NCI-H345 (cell line): ENCODE data around the gene ZNF518B.
"Not testable (repeated sequence)": the region's sequence is repeated elsewhere in the genome, so short reads cannot be mapped to it uniquely, and the experiment has no call there.

Source experiments
- DNase-seq: peaks from one replicate; lab custom pipeline; 2025; lab: John Stamatoyannopoulos, UW

The ZNF518B gene

DNA sequence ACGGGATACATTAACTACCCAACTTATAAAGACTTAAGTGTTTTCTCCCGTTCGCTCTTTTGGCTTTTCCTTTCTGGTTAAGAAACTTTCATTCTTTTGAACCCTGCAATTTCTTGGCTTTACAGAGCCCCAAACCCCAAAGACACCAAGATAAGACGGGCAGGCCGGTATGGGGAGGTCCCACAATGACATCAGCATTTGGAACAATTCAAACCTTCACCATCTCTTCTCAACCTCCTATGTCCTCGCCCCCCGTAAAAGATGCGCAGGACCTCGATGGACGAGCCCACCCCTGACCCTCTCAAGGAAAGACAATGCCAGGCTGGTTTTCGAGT is 999 bp downstream of the ZNF518B start:
- no peak for DNase-seq

- DNase-seq = no peak
Observed at GRCh38 chr4:10455133-10455532, 2.1 kb downstream of the ZNF518B start.

DNA sequence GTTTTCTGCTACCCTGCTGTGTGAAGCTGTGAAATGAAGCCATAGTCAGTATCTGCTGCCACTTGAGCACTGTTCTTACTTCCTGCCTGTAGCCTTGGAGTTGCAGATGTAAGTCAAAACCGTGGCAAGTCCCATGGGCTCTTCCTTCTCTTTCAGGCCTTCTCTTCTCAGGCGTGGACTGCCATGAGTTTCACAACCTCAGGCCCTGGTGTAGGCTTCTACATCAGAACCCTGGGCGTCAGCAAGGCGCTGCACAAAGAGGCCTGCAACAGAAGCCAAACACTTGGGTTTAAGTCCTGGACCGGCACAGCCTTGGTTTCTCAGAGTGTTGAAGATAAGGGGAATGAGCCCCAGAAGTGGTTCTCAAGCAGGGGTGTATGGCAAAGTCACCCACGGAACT is 2.5 kb downstream of the ZNF518B start:
- no peak for DNase-seq

DNA sequence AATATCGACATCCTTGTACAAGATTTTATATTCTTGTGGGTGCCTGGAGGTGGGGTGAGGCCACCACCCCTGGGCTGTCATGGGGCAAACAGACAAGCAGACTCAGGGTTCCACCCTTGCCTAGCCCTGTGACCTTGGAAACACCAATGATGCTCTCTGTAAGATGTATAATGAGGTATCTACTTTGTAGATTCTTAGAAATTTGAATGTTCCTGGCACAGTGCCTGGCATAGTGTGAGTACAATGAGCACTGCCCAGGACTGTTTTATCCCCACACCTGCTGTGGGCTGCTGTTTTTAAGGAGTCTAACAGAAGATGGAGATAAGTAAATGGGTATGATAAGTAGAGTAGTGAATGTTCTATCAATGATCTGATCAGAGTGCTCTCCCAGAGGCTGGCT is 3.1 kb downstream of the ZNF518B start:
- no peak for DNase-seq

- DNase-seq = no peak
Observed at GRCh38 chr4:10448991-10449390, 8.2 kb downstream of the ZNF518B start.

- no peak for DNase-seq
Observed at GRCh38 chr4:10442976-10443375, 14.2 kb downstream of the ZNF518B start.

GRCh38 chr4:10441512-10441911 is 15.7 kb downstream of the ZNF518B start:
- DNase-seq = no peak

DNA sequence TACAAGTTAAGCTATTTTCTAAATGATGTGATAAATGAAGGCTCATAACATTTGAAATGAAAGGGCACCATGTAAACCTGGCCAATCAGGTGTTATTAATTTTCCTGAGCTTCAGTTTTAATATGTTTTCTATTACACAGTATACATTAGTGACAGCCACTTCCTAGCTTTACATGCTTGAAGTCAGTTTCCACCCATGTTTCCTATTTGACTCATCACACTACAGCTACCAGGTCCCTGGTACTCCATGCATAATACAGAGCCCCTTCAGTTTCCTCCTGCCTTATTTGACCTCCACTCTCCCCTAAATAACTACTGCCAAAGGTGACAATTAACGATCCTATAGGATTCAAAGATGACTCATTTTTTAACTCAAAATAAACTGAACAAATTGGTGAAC is 18.3 kb downstream of the ZNF518B start:
- DNase-seq = no peak

DNA sequence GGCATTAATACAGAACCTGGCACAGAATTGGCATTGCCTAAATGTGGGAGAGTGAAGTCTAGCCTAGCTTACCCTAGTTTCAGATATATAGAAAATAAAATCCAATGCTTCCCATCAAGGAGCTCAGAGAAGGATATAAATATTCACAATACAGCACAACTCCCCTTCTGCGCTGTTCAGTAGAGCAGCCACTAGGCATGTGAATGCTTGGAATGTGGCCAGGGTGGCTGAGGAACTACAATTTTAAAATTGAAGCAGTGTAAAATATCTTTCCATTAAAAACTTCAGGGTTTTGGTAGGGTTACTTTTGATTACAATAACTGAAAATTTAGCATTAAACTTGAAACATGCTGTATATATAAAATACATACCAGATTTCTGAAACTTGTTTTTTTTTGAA is 19.5 kb downstream of the ZNF518B start:
- DNase-seq = no peak

DNA sequence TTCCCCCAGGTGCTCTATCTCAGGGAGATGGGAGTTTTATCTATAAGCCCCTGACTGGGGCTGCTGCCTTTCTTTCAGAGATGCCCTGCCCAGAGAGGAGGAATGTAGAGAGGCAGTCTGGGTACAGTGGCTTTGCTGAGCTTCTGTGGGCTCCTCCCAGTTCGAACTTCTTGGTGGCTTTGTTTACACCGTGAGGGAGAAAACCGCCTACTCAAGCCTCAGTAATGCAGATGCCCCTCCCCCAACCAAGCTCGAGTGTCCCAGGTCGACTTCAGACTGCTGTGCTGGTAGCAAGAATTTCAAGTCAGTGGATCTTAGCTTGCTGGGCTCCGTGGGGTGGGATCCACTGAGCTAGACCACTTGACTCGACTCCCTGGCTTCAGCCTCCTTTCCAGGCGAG is 29.5 kb downstream of the ZNF518B start:
- DNase-seq = not testable (repeated sequence)

GRCh38 chr4:10421344-10422055 is 35.7 kb downstream of the ZNF518B start:
- DNase-seq = no peak

GRCh38 chr4:10417740-10418139 is 39.5 kb downstream of the ZNF518B start:
- no peak for DNase-seq

- DNase-seq = no peak
Observed at GRCh38 chr4:10416441-10416840, 40.8 kb downstream of the ZNF518B start.

GRCh38 chr4:10413177-10413576 is 44.0 kb downstream of the ZNF518B start:
- no peak for DNase-seq

- DNase-seq = no peak
Observed at GRCh38 chr4:10405672-10406071, 51.6 kb downstream of the ZNF518B start.

- DNase-seq = peak; percentile 33
Observed at GRCh38 chr4:10403633-10404445, 53.4 kb downstream of the ZNF518B start.

- DNase-seq = no peak
Observed at GRCh38 chr4:10395971-10396580, 61.1 kb downstream of the ZNF518B start.
